Limb (tissue), 2 donors: Measurements from ENCODE around the gene PROB1.
"Not testable (repeated sequence)": the region's sequence is repeated elsewhere in the genome, so short reads cannot be mapped to it uniquely, and the experiment has no call there.

ENCODE experiments used
- DNase-seq, 2 donors: peaks; one replicate each; pipeline ENCODE4 v3.0.0-alpha.2; 2016; ENCODE audit errors: extremely low spot score in 2 of 2

PROB1 gene

DNA sequence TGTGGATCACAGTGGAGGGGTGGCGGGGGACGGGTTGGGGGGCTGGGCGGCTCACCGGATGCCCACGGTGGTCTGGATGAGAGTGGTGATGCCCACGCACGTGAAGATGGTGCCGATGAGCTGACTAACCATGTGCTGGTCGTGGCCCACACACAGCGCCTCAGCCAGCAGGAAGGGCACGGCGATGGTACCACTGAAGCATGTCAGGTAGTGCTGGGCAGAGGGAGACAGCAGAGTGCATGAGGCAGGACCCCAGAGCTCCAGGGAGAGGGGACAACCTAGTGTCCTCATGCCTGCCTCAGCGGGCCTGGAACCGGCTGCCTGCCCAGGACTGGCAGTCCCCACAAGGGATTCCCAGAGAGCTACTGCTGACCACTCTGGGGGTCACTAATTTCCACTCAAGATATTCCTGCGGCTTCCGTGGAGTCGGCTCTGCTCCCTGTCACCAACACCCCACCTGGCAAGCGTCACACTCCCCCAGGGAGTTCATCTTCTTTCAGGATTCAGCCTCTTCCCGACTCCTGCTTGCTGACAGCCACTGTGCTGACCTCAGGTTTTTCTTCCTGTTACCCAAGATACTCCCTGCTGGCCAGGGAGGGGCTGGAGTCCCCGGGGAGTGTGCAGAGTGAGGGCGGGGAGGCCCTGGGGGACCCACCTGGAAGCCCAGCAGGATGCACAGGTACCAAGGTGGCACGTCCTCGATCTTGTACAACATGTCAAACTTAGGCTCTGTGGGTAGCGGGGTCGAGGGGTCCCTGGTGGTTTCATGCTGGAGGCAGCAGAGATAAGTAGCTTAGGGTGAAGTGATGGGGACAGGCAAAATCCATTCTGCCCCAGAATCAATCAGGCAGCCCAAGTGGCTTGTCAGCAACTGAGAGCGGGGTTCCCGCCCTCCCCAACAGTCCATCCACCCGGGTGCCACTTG is 12.8 kb downstream of the PROB1 start:
- no peak for DNase-seq

DNA sequence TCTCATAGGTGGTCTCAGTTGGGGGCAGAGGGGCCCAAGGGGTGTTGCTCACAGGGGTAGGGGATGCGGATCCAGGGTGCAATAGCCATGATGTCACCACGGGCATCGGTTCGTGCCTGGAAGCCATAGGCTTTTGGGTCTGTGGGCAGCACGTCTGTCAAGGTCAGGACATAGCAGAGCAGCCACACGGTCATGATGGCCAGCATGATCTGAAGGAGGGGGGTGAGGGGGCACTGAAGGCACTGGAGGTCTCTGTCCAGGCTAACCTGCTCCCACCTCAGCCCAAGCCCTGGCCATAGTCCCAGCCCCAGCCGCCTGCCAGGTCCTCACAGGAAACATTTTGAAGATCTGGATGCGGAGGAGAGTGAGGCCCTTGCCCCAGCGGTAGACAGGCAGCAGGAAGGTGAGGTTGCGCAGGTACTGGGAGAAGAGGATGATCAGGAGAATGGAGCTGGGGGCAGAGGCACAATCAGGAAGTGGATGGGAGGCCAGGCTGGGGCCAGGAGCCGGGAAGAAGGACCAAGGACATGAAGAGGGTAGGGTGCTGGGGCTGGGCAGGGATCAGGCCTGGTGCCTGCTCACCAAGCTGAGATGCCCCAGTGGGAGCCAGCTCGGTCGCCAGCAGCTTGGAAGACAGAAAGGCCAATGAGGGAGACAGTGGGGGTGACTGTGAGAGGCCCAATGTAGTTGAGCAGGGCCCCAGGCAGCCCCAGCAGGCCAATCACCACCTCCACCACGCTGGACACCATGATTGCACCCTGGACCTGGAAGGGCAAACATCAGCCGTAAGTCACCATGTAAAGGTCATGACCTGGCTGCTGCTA is 15.1 kb downstream of the PROB1 start:
- DNase-seq, result no peak

DNA sequence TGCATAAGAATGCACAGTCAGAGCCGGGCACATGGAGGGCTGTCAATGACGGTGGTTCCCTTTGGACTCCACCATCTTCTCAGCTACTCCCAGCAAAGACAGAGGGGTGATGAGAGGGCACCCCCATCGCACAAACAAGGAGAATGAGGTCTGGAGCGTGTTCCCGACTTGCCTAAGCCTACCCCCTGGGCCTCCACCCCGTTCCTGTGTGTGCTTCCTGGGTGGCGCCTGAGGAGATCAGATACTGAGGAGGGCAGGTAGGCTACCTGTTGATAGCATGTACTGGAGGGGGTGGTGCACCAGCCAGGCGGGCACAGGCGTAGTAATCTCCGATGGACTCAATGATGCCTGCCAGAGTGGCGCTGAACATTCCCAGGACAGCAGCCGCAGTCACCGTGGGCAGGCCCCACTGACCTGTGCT is 16.0 kb downstream of the PROB1 start:
- DNase-seq, result no peak

DNA sequence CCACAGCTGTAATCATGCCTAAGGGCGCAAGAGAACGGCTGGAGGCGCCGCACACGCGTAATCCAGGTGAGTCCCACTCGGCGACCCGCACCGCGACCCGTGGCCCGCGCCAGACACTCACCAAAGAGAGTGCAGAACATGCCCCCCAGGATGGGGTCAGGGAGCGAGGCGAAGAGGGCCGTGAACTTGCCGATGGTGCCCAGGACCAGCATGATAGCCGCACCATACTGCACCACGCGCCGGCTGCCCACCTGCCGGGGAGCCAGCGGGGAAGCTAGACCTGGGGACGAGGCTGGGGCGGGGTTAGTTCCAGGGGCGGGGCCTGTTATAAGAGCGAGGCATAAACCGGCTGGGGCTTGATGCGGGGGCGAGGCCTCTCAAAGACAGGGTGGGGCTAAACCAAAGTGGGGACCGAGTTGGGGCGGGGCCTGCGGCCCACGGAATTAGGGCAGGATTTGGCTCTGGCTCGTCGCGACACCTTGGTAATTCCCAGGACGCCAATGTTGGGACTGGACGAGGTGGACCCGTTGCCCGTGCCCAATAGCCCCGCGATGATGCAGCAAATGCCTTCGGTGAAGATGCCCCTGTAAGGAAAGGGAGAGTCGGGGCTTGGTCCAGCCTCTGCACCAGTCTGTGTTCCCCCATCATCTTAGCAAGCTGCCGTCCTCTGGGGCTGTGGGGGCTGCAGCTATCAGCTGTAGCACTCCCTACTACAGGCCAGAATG is 16.6 kb downstream of the PROB1 start:
- DNase-seq, result no peak

DNA sequence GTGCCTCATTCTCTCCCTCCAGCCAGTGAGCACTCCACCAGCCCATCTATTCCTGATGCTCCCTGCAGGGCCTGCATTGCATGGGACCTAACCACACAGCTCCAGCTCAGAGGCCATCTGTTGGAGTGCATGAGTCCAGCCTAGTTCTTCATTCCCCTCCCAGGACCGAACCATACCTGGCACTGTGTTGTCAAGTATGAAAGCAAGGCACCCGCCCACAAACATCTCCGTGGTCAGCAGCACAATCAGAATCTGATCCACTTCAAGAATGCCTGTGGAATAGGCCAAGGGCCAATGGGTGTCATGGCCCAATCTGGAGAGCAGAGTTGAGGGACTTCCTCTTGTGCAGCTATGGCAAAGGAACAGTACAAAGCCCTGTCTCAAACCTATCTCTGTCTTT is 17.7 kb downstream of the PROB1 start:
- DNase-seq, result no peak

DNA sequence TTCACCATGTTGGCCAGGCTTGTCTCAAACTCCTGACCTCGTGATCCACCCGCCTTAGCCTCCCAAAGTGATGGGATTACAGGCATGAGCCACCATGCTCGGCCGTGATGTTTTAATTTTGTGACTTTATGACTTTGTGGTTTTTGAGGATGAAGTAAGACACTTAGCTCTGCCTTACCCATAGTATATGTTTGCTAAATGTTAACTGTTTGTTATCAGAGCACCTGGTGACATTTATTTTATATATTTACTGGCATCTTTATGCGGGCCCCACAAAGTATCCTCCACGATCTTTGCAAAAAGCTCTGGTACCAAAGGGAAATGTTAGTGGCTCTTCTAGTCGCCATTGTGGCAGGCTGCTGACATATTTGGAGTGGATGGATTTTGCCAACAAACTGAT is 18.5 kb downstream of the PROB1 start:
- no peak for DNase-seq

DNA sequence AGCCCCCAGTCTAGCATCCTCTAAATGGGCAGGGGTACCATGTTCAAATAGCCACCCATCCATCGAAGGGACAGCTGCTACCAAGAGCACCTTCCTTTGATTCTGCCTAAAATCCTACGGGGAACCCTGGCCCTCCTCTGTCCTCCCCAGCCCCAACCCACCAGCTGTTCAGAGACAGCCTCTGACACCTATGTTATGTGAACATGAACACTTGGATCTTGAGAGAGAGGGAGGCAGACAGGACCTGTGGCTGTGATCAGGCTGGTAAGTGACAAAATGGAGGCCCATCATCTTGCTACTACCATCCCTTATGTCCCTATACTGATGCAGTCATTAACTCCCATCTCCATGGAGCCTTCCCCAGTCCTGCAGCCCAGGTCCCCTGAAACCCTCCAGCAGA is 20.0 kb downstream of the PROB1 start:
- DNase-seq, result no peak

DNA sequence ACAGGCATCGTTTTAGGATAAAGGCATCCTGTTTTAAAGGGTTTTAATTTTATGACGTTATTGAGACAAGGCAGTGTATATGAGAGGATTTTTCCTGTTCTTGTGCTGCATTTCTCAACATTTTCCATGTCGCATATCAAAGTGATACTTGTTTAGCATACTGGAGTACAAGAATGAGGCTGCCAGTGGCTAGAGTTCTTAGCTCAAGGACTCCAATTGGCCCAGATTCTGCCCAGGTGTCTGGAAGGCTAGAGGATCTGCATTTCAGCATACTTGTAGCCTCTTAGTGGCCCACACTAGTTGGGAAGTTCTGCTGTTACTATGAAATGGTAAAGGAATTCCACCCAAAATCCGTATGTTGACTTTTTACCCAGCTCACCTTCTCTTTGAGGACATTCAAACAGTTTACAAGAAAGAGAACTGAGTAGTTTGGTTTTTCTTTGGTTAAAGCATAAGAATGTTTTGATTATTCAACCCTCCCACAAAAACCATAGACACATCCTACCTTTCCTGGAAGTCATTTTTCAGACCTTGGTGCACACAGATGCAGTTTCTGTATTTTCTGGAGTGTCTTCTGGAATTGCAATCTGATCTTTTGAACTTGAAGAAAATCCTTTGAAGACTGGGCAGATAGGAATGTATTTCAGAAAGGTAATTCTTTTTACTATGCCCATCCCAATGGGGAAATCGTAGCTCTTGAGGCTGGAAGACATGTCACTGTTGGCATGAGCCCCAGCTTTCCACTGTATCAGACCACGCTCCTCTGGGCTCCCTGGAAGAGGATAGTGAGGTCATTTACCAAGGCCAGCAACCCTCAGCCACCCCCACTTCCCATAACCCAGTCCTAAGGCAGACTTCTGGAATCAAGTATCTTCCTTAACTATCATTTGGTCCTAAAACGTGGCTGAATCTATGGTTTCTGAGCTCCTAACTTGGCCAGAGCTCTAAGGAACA is 23.1 kb downstream of the PROB1 start:
- no peak for DNase-seq

DNA sequence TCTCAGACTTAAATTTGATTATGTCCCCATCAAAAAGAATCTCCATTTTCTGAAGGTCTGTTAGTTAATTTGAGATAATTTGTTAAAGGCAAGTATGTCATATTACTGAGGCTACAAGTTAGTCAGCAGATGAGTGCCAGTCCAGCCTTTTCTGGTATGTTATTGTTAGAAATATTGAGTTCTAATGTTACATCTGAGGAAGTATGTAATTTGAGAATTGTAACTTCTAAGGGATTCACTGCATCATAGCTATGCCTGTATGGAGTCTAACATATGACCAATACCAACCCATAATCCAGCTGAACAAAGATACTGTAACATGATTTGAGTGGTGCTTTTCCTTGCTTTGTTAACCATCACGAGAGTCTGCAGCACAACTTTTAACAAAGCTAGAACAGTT is 25.7 kb downstream of the PROB1 start:
- DNase-seq, result no peak

DNA sequence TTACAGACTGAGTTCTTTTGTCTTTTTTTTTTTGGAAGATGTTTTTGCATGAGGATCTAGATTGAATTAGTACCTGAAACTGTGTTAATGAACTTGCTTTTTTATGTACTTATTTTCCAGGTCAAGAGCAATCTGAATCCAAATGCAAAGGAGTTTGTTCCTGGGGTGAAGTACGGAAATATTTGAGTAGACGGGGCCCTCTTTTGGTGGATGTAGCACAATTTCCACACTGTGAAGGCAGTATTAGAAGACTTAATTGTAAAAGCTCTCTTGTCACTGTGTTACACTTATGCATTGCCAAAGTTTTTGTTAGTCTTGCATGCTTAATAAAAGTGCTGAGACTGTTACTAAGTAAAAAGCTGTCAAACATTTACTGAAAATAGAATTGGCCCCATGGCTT is 26.3 kb downstream of the PROB1 start:
- no peak for DNase-seq

DNA sequence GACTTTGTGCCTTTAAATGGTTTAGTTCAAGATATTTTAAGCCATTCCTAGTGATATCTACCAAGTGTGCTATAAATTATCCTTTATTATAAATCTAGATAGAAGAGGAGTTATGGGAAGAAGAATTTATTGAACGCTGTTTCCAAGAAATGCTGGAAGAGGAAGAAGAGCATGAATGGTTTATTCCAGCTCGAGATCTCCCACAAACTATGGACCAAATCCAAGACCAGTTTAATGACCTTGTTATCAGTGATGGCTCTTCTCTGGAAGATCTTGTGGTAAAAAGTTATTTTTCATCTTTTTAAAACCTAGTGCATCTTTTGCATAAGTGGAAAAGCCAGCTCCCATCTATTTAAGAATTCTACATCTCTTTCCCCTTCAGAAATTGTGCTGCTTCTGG is 30.4 kb downstream of the PROB1 start:
- no peak for DNase-seq

DNA sequence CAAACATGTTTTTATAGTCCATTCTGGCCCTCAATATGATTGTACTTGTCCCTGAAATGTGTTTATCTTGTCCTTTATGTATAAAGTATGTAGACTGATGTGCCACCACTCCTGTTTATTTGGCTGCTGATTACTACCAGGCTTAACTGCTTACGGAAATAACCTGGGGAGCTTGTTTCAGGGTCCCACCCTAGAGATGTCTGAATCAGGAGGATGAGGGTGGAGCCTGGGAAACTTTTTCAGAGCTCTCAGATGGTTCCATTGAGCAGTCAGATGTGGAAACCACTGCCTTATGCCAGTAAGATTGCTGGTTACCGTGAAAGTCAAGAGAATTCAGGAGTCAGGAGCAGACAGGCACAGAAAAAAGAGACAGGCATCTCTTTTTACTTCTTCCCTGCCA is 31.0 kb downstream of the PROB1 start:
- DNase-seq, result no peak

DNA sequence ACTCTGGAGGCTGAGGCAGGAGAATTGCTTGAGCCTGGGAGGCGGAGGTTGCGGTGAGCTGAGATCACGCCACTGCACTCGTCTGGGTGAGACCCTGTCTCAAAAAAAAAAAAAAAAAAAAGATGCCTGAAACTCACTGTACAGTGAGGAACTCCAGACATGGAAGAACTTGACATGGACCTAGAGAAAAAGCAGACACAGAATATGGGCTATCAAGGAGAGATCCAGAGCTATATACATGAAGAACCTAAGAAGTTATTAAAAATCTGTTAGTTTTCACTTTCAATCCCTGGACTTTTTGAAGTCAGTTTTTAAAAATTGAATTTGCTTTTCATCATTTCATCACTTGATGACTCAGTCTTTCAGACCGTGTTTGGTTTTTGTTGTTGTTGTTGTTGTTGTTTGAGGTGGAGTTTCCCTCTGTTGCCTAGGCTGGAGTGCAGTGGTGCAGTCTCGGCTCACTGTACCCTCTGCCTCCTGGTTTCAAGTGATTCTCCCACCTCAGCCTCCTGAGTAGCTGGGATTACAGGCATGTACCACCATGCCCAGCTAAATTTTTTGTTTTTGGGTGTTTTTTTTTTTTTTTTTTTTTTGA is 33.0 kb downstream of the PROB1 start:
- no peak for DNase-seq

DNA sequence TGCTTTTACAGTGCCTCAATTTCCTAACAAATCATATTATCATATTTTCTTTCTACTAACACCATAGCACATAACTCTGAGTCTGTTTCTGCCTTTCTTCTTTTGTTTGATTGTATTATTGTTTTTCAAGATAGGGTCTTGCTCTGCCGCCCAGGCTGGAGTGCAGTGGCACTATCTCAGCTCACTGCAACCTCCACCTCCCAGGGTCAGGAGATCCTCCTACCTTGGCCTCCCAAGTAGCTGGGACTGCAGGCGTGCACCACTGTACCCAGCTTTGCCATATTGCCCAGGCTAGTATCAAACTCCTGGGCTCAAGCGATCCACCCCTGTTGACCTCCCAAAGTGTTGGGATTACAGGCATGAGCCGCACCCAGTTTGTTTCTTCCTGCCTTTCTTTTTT is 34.5 kb downstream of the PROB1 start:
- no peak for DNase-seq

DNA sequence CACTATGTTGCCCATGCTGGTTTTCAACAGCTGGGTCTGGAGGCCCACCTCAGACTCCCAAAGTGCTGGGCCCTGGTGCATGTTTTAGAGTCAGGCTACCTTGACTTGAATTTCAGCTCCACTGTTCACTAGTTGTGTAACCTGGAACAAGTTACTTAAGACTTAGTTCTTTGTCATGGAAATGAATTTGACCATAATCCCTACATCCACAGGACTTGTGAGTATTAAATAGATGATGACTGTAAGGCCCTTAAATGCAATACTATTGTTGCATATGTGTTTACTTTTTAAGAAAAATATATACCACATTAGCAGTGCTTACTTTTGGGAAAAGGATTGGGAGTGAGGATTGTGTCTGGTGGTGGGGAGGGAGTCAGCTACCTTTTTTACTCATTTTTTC is 36.8 kb downstream of the PROB1 start:
- no peak for DNase-seq

DNA sequence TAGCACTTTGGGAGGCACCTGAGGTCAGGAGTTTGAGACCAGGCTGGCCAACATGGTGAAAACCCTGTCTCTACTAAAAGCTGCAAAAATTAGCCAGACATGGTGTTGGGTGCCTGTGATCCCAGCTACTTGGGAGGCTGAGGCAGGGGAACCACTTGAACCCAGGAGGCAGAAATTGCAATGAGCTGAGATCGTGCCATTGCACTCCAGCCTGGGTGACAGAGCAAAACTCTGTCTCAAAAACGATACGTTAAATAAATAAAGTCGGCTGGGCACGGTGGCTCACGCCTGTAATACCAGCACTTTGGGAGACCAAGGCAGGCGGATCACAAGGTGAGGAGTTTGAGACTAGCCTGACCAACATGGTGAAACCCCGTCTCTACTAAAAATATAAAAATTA is 39.0 kb downstream of the PROB1 start:
- DNase-seq, result not testable (repeated sequence)

DNA sequence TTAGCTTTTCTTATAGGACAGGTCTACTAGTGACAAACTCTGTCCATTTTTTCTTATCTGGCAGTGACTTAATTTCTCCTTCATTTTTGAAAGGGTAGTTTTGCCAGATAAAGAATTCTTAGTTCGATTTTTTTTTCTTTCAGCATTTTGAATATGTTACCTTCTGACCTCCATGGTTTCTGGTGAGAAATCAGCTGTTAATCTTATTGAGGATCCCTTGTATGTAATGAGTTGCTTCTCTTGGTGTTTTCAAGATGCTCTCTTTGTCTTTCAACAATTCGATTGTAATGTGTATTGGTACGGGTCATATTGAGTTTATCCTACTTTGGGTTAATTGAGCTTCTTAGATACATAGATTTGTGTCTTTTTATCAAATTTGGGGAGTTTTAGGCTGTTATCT is 40.7 kb downstream of the PROB1 start:
- DNase-seq, result no peak

DNA sequence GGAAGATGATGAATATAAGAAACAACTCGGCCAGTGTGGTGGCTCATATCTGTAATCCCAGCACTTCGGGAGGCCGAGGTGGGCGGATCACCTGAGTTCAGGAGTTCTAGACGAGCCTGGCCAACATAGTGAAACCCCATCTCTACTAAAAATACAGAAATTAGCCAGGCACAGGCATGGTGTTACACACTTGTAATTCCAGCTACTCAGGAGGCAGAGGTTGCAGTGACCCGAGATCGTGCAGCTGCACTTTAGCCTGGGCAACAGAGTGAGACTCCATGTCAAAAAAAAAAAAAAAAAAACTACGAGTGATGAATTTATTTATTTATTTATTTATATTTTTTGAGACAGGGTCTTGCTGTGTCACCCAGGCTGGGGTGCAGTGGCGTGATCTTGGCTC is 47.0 kb downstream of the PROB1 start:
- DNase-seq, result not testable (repeated sequence)

DNA sequence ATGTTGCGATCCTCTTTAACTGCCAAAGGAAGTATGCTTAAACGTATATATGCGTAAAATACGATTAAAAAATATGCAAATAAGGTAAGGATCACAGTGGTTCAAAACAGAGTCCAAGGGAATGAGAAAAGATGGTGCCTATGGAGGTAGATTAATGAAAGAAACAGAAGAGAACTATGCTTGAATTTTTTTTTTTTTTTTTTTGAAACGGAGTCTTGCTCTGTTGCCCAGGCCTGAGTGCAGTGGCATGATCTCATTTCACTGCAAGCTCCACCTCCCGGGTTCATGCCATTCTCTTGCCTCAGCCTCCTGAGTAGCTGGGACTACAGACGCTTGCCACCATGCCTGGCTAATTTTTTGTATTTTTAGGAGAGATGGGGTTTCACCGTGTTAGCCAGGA is 49.5 kb downstream of the PROB1 start:
- DNase-seq, result not testable (repeated sequence)

DNA sequence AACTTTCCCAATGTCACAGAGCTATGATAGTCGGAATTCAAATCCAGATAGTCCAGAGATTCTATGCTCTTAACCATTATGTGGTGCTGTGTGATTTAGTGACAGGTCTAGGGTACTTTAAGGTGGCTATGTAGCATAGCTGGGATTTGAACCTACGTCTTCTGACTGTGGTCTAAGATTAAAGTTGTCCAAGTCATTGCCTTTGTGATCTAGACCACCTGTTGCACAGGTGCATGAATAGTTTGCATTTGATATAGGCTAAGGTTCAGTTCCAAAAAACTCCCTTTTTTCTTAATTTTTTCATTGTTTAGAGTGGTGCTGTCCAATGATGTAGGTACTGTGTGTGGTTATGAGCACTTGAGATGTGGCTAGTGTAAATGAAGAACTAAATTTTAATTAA is 50.7 kb downstream of the PROB1 start:
- no peak for DNase-seq
